ENCODE measurements around the gene CHMP2B. TPM values are rescaled to one million over a fixed set of nuclear protein-coding genes. Genes with fewer than 3 reads are reported as not detected.

CHMP2B gene
- total and polyA plus RNA-seq, 2 of the 8 experiments (the other 6 are each of a cell fraction or from before 2014, with no cell fraction given) = 14.0 to 56.5 TPM

- CTCF ChIA-PET (ENCODE audit: partially characterized antibody) = no interaction called here
- no peak for DNase-seq (ENCODE audit: low read depth in 1 of 2, low spot score in 2 of 2)
- TF ChIP-seq ATF2 (IDR thresholded peaks at IDR 0.05; ENCODE audit: low read length) (no peak), ZNF274 (IDR thresholded peaks at IDR 0.05; ENCODE audit: borderline replicate concordance, extremely low read depth, low read length) (no peak), POU5F1 (IDR thresholded peaks at IDR 0.05; ENCODE audit: low read depth, low read length) (no peak), TCF12 (IDR thresholded peaks at IDR 0.05; ENCODE audit: low read depth, low read length) (no peak), NANOG (IDR thresholded peaks at IDR 0.05; ENCODE audit: insufficient read depth, low read depth, low read length, poor library complexity, severe bottlenecking) (no peak), HDAC6 (IDR thresholded peaks at IDR 0.05; ENCODE audit: low read depth, low read length) (no peak), E2F6 (IDR thresholded peaks at IDR 0.05) (no peak), CREB1 (IDR thresholded peaks at IDR 0.05) (no peak), HDAC2 (IDR thresholded peaks at IDR 0.05; ENCODE audit: borderline replicate concordance in 1 of 2, low read depth in 2 of 2, low read length in 2 of 2) (no peak), JUN (IDR thresholded peaks at IDR 0.05; ENCODE audit: low read depth, low read length) (no peak), SIX5 (IDR thresholded peaks at IDR 0.05; ENCODE audit: low read depth, low read length) (no peak), CBX8 (IDR thresholded peaks at IDR 0.05; ENCODE audit: borderline replicate concordance, low read depth, low read length) (no peak), TBP (IDR thresholded peaks at IDR 0.05; ENCODE audit: low read depth, low read length) (no peak)
Measured at GRCh38 chr3:87199628-87200027, 27.5 kb upstream of the CHMP2B start.

More at GRCh38 chr3:87199628-87200027, 27.5 kb upstream of the CHMP2B start:
- Histone ChIP-seq H3K4me1 (replicated peaks in 1 of 4; ENCODE audit: control insufficient read depth in 3 of 4, insufficient read depth in 4 of 4, low read length in 3 of 4) (no peaks in the 10 kb centered on the region), H3K9me3 (ENCODE audit: insufficient read depth in 2 of 2, low read depth in 1 of 2, low read length in 1 of 2) (peaks cover 11 to 15% of the 10 kb centered on the region in 2 experiments), H3K23me2 (ENCODE audit: low read depth, low read length) (no peaks in the 10 kb centered on the region), H4K91ac (replicated peaks; ENCODE audit: insufficient read length, low read length) (no peak overlapping the region), H2BK5ac (ENCODE audit: low read depth, low read length) (no peak overlapping the region), H4K5ac (ENCODE audit: insufficient read length, low read depth, low read length) (no peak overlapping the region), H3K27ac (ENCODE audit: low read depth, low read length) (no peak overlapping the region), H3K4ac (replicated peaks; ENCODE audit: insufficient read length, low read depth, low read length) (no peak overlapping the region), H2BK20ac (ENCODE audit: low read length) (no peak overlapping the region), H3K79me2 (ENCODE audit: control insufficient read depth in 1 of 2, insufficient read depth in 2 of 2, low read length in 2 of 2) (no peaks in the 10 kb centered on the region), H2BK15ac (ENCODE audit: low read length) (no peak overlapping the region), H3K9ac (replicated peaks in 1 of 4; ENCODE audit: extremely low read depth in 1 of 4, low read depth in 3 of 4, low read length in 3 of 4) (no peak overlapping the region), H2AFZ (ENCODE audit: low read length) (no peak overlapping the region), H3K18ac (ENCODE audit: extremely low read depth, low read length) (no peak overlapping the region), H3K14ac (ENCODE audit: insufficient read length) (no peak overlapping the region), H2BK120ac (replicated peaks; ENCODE audit: low read depth, low read length) (no peak overlapping the region), H2AK5ac (ENCODE audit: low read depth, low read length) (no peak overlapping the region), H4K8ac (ENCODE audit: extremely low read depth, insufficient read depth, low read length) (no peak overlapping the region), H3K79me1 (ENCODE audit: low read depth, low read length) (no peaks in the 10 kb centered on the region), H3K36me3 (ENCODE audit: control insufficient read depth in 2 of 4, insufficient read depth in 4 of 4, low read length in 3 of 4) (0 out of 8 replicates have a peak, but pooled peaks cover 0 to 4% (median 0%) of the 10 kb centered on the region in 4 experiments), H3K56ac (replicated peaks; ENCODE audit: insufficient read length, low read depth, low read length) (no peak overlapping the region), H3K4me2 (ENCODE audit: insufficient read depth in 1 of 2, low read depth in 2 of 2, low read length in 2 of 2) (no peak overlapping the region), H2BK12ac (ENCODE audit: low read depth, low read length) (no peak overlapping the region), H3K23ac (ENCODE audit: insufficient read length) (no peak overlapping the region), H4K20me1 (replicated peaks in 1 of 2; ENCODE audit: control insufficient read depth in 1 of 2, insufficient read depth in 2 of 2, low read length in 2 of 2) (no peaks in the 10 kb centered on the region), H3K4me3 (ENCODE audit: extremely low read depth in 1 of 4, insufficient read depth in 2 of 4, low read depth in 3 of 4, low read length in 4 of 4) (no peak overlapping the region), H3K27me3 (replicated peaks in 1 of 4; ENCODE audit: control insufficient read depth in 3 of 4, extremely low read depth in 1 of 4, insufficient read depth in 3 of 4, low read length in 3 of 4) (no peaks in the 10 kb centered on the region)
- POLR2A ChIA-PET (ENCODE audit: partially characterized antibody) = no interaction called here
- FAIRE-seq = no peak
- WGBS, 2 experiments (ENCODE audit: extremely low coverage in 1 of 2, insufficient coverage in 1 of 2, insufficient read length in 1 of 2, insufficient replicate concordance in 2 of 2, low coverage in 1 of 2, low lambda C conversion rate in 2 of 2, missing lambda C conversion rate in 1 of 2) = 86% methylated on average over 2 of the region's 2 CpGs; no CpG with 5 or more reads in 1 of the 2 experiments

Measured in H1 (cell line).